CD4-positive, alpha-beta memory T cell (primary cell): ENCODE data around the gene GRIN2C. TPM values are rescaled to one million over a fixed set of nuclear protein-coding genes. Genes with fewer than 3 reads are reported as not detected.
A peak's percentile ranks its signal among the peaks of the same experiment; 100 is the strongest.

Experiments
- CTCF ChIA-PET: fragments of 350-600 bp; sonication (Branson Sonifier 250); formaldehyde crosslinking; loops from one replicate; lab custom pipeline; 2021; ENCODE audit warnings: inconsistent platforms; ENCODE audit not compliant: partially characterized antibody; lab: Charles Lee
- POLR2A ChIA-PET: fragments of 350-600 bp; sonication (Branson Sonifier 250); formaldehyde crosslinking; loops from one replicate; lab custom pipeline; 2021; ENCODE audit not compliant: partially characterized antibody; lab: Charles Lee
- DNase-seq, 5 donors: peaks; one replicate each; pipeline versions ENCODE4 v3.0.0 to v3.0.0-alpha.2; 2020 to 2022; ENCODE audit warnings: mixed read lengths in 1 of 5
- H3K27ac ChIP-seq: one replicate; pipeline ENCODE4 v1.7.0; 2013; ENCODE audit warnings: low read depth, low read length
- H3K27me3 ChIP-seq: 2 replicates; pipeline ENCODE4 v1.7.0; 2013; ENCODE audit warnings: mild to moderate bottlenecking, low read length, moderate library complexity; ENCODE audit not compliant: insufficient read depth
- H3K36me3 ChIP-seq: 2 replicates; pipeline ENCODE4 v1.7.0; 2013; ENCODE audit warnings: mild to moderate bottlenecking, low read length, moderate library complexity; ENCODE audit not compliant: insufficient read depth
- H3K4me1 ChIP-seq: 2 replicates; pipeline ENCODE4 v1.7.0; 2013; ENCODE audit warnings: mild to moderate bottlenecking, low read length, moderate library complexity; ENCODE audit not compliant: insufficient read depth
- H3K4me3 ChIP-seq, 2 donors: one replicate each; pipeline ENCODE4 v1.7.0; 2013; ENCODE audit warnings: low read length in 2 of 2, mild to moderate bottlenecking in 1 of 2
- H3K9me3 ChIP-seq, 2 donors: one replicate each; pipeline ENCODE4 v1.7.0; 2013; ENCODE audit warnings: low read length in 2 of 2, control low read depth in 1 of 2; ENCODE audit not compliant: control insufficient read depth in 1 of 2
- H3K27ac Mint-ChIP-seq, 7 donors: one replicate each; pipeline ENCODE4 v1.8.0; 2020 to 2021; ENCODE audit warnings: mixed read lengths in 7 of 7, mild to moderate bottlenecking in 6 of 7, inconsistent platforms in 3 of 7, moderate library complexity in 3 of 7
- H3K27me3 Mint-ChIP-seq, 2 donors: one replicate each; pipeline ENCODE4 v1.8.0; 2020 to 2021; ENCODE audit warnings: mixed read lengths in 2 of 2
- H3K36me3 Mint-ChIP-seq, 2 donors: one replicate each; pipeline ENCODE4 v1.8.0; 2020 to 2021; ENCODE audit warnings: mixed read lengths in 2 of 2, inconsistent platforms in 1 of 2, mild to moderate bottlenecking in 1 of 2
- H3K4me1 Mint-ChIP-seq, 4 donors: one replicate each; pipeline ENCODE4 v1.8.0; 2020 to 2021; ENCODE audit warnings: mixed read lengths in 4 of 4, mild to moderate bottlenecking in 1 of 4
- H3K4me3 Mint-ChIP-seq, 8 donors: one replicate each; pipeline ENCODE4 v1.8.0; 2020 to 2021; ENCODE audit warnings: mixed read lengths in 8 of 8, mild to moderate bottlenecking in 7 of 8, moderate library complexity in 6 of 8, inconsistent platforms in 3 of 8
- H3K9me3 Mint-ChIP-seq, 8 donors: one replicate each; pipeline ENCODE4 v1.8.0; 2020 to 2021; ENCODE audit warnings: mixed read lengths in 8 of 8, mild to moderate bottlenecking in 5 of 8, inconsistent platforms in 3 of 8, moderate library complexity in 1 of 8
- intact Hi-C: fragments of 100-400 bp; cut with micrococcal nuclease; formaldehyde crosslinking; loops from one replicate; pipeline ENCODE4 v1.15.1; 2023
- polyA plus RNA-seq, 2 donors: library from polyadenylated mRNA; unstranded; fragments of 300-500 nt; fragmentation: Illumina TruSeq; gene quantifications; one replicate each; pipeline ENCODE4 v1.2.3, GENCODE V29; 2021
- total RNA-seq, 2 experiments: library from RNA; stranded (reverse); gene quantifications; one replicate each; pipeline ENCODE4 v1.2.3, GENCODE V29; 2021

The GRIN2C gene
- total and polyA plus RNA-seq, 4 experiments from 2014 or later: 0.09 TPM; not detected in 3

- no peaks in the 10 kb centered on the region for H3K27me3 Mint-ChIP-seq
- H3K27me3 ChIP-seq: no peaks in the 10 kb centered on the region
- H3K27ac ChIP-seq: no peak overlapping the region
- ChIA-PET CTCF (interaction anchor here (3.0 kb wide), 1 partner anchor 9 kb away, joined by 16 read pairs; no protein-coding TSS in a partner anchor), POLR2A (no interaction called here)
- DNase-seq: no peak
- intact Hi-C loops: no loop called here
- H3K4me1 Mint-ChIP-seq: peaks cover 0 to 1% (median 0%) of the 10 kb centered on the region in 4 donors
- no peaks in the 10 kb centered on the region for H3K9me3 Mint-ChIP-seq
- no peak overlapping the region for H3K4me3 Mint-ChIP-seq
- no peak overlapping the region for H3K4me3 ChIP-seq
- H3K27ac Mint-ChIP-seq: no peak overlapping the region
- H3K4me1 ChIP-seq: no peaks in the 10 kb centered on the region
- H3K36me3 Mint-ChIP-seq: peaks cover 54 to 64% of the 10 kb centered on the region in 2 donors
- no peaks in the 10 kb centered on the region for H3K9me3 ChIP-seq
- H3K36me3 ChIP-seq: peaks cover 48% of the 10 kb centered on the region
Observed at GRCh38 chr17:74800531-74800930, 59.2 kb downstream of the GRIN2C start.

GRCh38 chr17:74799097-74799496 is 60.6 kb downstream of the GRIN2C start:
- Histone ChIP-seq H3K36me3 (peaks cover 59% of the 10 kb centered on the region), H3K27me3 (no peaks in the 10 kb centered on the region), H3K4me3 (no peak overlapping the region), H3K9me3 (no peaks in the 10 kb centered on the region), H3K4me1 (no peaks in the 10 kb centered on the region), H3K27ac (no peak overlapping the region)
- Mint-ChIP-seq H3K36me3 (peaks cover 59 to 68% of the 10 kb centered on the region in 2 donors), H3K27ac (no peak overlapping the region), H3K27me3 (no peaks in the 10 kb centered on the region), H3K4me3 (no peak overlapping the region), H3K9me3 (no peaks in the 10 kb centered on the region), H3K4me1 (peaks cover 0 to 2% (median under 1%) of the 10 kb centered on the region in 4 donors)
- ChIA-PET CTCF (no interaction called here), POLR2A (no interaction called here)
- DNase-seq: no peak
- intact Hi-C loops: no loop called here

GRCh38 chr17:74798239-74798707 is 61.4 kb downstream of the GRIN2C start:
- H3K27ac ChIP-seq: no peak overlapping the region
- no peaks in the 10 kb centered on the region for H3K27me3 ChIP-seq
- Mint-ChIP-seq H3K9me3 (no peaks in the 10 kb centered on the region), H3K4me1 (peaks cover 0 to 2% (median under 1%) of the 10 kb centered on the region in 4 donors), H3K36me3 (peaks cover 56 to 67% of the 10 kb centered on the region in 2 donors), H3K4me3 (no peak overlapping the region), H3K27ac (peak overlapping the region in 1 of 7 donors; percentile 66), H3K27me3 (no peaks in the 10 kb centered on the region)
- ChIA-PET POLR2A (no interaction called here), CTCF (interaction anchor here (9.7 kb wide), 1 partner anchor 66 kb away, joined by 127 read pairs; no protein-coding TSS in a partner anchor)
- H3K4me1 ChIP-seq: no peaks in the 10 kb centered on the region
- H3K36me3 ChIP-seq: peaks cover 65% of the 10 kb centered on the region
- H3K9me3 ChIP-seq: no peaks in the 10 kb centered on the region
- intact Hi-C loops: no loop called here
- no peak overlapping the region for H3K4me3 ChIP-seq
- DNase-seq: no peak

GRCh38 chr17:74797824-74798223 is 61.9 kb downstream of the GRIN2C start:
- no peaks in the 10 kb centered on the region for H3K4me1 ChIP-seq
- H3K27me3 Mint-ChIP-seq: no peaks in the 10 kb centered on the region
- no peak overlapping the region for H3K4me3 Mint-ChIP-seq
- no peak overlapping the region for H3K27ac ChIP-seq
- H3K4me1 Mint-ChIP-seq: peaks cover 0 to 2% (median under 1%) of the 10 kb centered on the region in 4 donors
- DNase-seq: no peak
- peaks cover 65% of the 10 kb centered on the region for H3K36me3 ChIP-seq
- H3K9me3 Mint-ChIP-seq: no peaks in the 10 kb centered on the region
- intact Hi-C loops: no loop called here
- ChIA-PET CTCF (interaction anchor here (1.2 to 9.7 kb wide), 2 partner anchors 18 to 67 kb away, joined by 3 to 127 read pairs; no protein-coding TSS in a partner anchor), POLR2A (no interaction called here)
- no peaks in the 10 kb centered on the region for H3K27me3 ChIP-seq
- peaks cover 57 to 70% of the 10 kb centered on the region in 2 donors for H3K36me3 Mint-ChIP-seq
- no peak overlapping the region for H3K4me3 ChIP-seq
- H3K27ac Mint-ChIP-seq: no peak overlapping the region
- no peaks in the 10 kb centered on the region for H3K9me3 ChIP-seq

- H3K27ac Mint-ChIP-seq: no peak overlapping the region
- Histone ChIP-seq H3K4me1 (no peaks in the 10 kb centered on the region), H3K9me3 (no peaks in the 10 kb centered on the region), H3K27me3 (no peaks in the 10 kb centered on the region), H3K4me3 (no peak overlapping the region), H3K27ac (no peak overlapping the region), H3K36me3 (peaks cover 58% of the 10 kb centered on the region)
- no peak overlapping the region for H3K4me3 Mint-ChIP-seq
- peaks cover 0 to 5% (median 1%) of the 10 kb centered on the region in 4 donors for H3K4me1 Mint-ChIP-seq
- H3K36me3 Mint-ChIP-seq: peaks cover 58 to 66% of the 10 kb centered on the region in 2 donors
- ChIA-PET CTCF (interaction anchor here (1.2 to 9.7 kb wide), 2 partner anchors 17 to 68 kb away, joined by 3 to 127 read pairs; no protein-coding TSS in a partner anchor), POLR2A (no interaction called here)
- no peak for DNase-seq
- intact Hi-C loops: no loop called here
- H3K9me3 Mint-ChIP-seq: no peaks in the 10 kb centered on the region
- no peaks in the 10 kb centered on the region for H3K27me3 Mint-ChIP-seq
Observed at GRCh38 chr17:74796866-74797265, 62.8 kb downstream of the GRIN2C start.

- Mint-ChIP-seq H3K9me3 (peaks cover 0 to 2% (median 0%) of the 10 kb centered on the region in 8 donors), H3K4me3 (no peak overlapping the region), H3K4me1 (peaks cover 4 to 10% (median 6%) of the 10 kb centered on the region in 4 donors), H3K36me3 (peaks cover 61 to 65% of the 10 kb centered on the region in 2 donors), H3K27me3 (no peaks in the 10 kb centered on the region), H3K27ac (no peak overlapping the region)
- H3K9me3 ChIP-seq: no peaks in the 10 kb centered on the region
- no peak overlapping the region for H3K4me3 ChIP-seq
- DNase-seq: no peak
- peaks cover 6% of the 10 kb centered on the region for H3K4me1 ChIP-seq
- intact Hi-C loops: no loop called here
- ChIA-PET CTCF (interaction anchor here (0.7 to 9.7 kb wide), 2 partner anchors 68 to 139 kb away, joined by 3 to 127 read pairs; no protein-coding TSS in a partner anchor), POLR2A (no interaction called here)
- H3K36me3 ChIP-seq: peaks cover 52% of the 10 kb centered on the region
- no peaks in the 10 kb centered on the region for H3K27me3 ChIP-seq
- no peak overlapping the region for H3K27ac ChIP-seq
Observed at GRCh38 chr17:74796211-74796610, 63.5 kb downstream of the GRIN2C start.

- peaks cover 0 to 2% (median 0%) of the 10 kb centered on the region in 8 donors for H3K9me3 Mint-ChIP-seq
- Histone ChIP-seq H3K4me3 (no peak overlapping the region), H3K4me1 (peaks cover 14% of the 10 kb centered on the region), H3K9me3 (no peaks in the 10 kb centered on the region), H3K36me3 (peaks cover 50% of the 10 kb centered on the region), H3K27me3 (no peaks in the 10 kb centered on the region), H3K27ac (no peak overlapping the region)
- intact Hi-C loops: no loop called here
- ChIA-PET CTCF (interaction anchor here (0.7 to 9.7 kb wide), 3 partner anchors 61 to 138 kb away, joined by 3 to 127 read pairs (median 3); no protein-coding TSS in a partner anchor), POLR2A (no interaction called here)
- H3K36me3 Mint-ChIP-seq: peaks cover 60 to 66% of the 10 kb centered on the region in 2 donors
- DNase-seq: no peak
- no peaks in the 10 kb centered on the region for H3K27me3 Mint-ChIP-seq
- no peak overlapping the region for H3K27ac Mint-ChIP-seq
- H3K4me3 Mint-ChIP-seq: no peak overlapping the region
- H3K4me1 Mint-ChIP-seq: peaks cover 8 to 18% (median 12%) of the 10 kb centered on the region in 4 donors
Observed at GRCh38 chr17:74795327-74796020, 64.2 kb downstream of the GRIN2C start.
